ENCODE measurements around the gene EDN1. TPM values are rescaled to one million over a fixed set of nuclear protein-coding genes. Genes with fewer than 3 reads are reported as not detected.

EDN1 gene
- polyA plus RNA-seq, 3 donors, result 4.0 to 4.9 (median 4.8) TPM

- no peak for DNase-seq
Observed at GRCh38 chr6:12344961-12345693, 55.0 kb downstream of the EDN1 start.

- no peak for DNase-seq
Observed at GRCh38 chr6:12345694-12346058, 55.5 kb downstream of the EDN1 start.

Measured in renal pelvis (tissue), 4 donors.